ENCODE measurements around the gene TCEAL4. TPM values are rescaled to one million over a fixed set of nuclear protein-coding genes. Genes with fewer than 3 reads are reported as not detected.
A peak's percentile ranks its signal among the peaks of the same experiment; 100 is the strongest.

The TCEAL4 gene
- total RNA-seq, 1 donor from 2014 or later, result 140 TPM

DNA sequence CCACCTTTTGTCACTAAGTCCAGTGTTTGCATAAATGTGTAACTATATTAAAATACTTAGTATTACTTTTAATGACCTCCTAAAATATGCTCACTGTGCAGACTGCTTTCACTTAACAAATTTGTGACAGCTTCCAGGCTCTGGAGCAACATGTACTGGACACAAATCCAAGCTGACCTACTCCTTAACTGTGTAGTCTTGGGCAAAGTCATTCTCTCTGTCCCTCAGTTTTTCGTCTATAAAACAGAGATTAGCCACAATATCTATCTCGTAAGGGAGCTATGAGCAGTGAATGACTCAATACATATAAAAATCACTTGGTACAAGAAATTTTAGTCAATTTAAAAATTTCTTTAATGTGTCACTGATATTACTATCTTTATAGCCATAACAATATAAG lies 45.6 kb upstream of the TCEAL4 start:
- H3K4me3 ChIP-seq, result no peak overlapping the region
- intact Hi-C loops (cut with DNase I), result loop anchor here (5.0 kb wide), 2 partner anchors 88 to 148 kb away; partner anchors contain the start of genes MORF4L2 and TCEAL1
- TF ChIP-seq POLR2AphosphoS5 (IDR thresholded peaks at IDR 0.05; ENCODE audit: insufficient read depth in 1 of 2, low read depth in 1 of 2) (no peak), CTCF (IDR thresholded peaks at IDR 0.05) (no peak), POLR2A (IDR thresholded peaks at IDR 0.05) (no peak)
- H3K9me3 ChIP-seq, result no peaks in the 10 kb centered on the region
- H3K4me1 ChIP-seq, result peaks cover 14% of the 10 kb centered on the region
- DNase-seq (ENCODE audit: extremely low spot score in 2 of 2), result no peak
- peak overlapping the region; percentile 78 for H3K27ac ChIP-seq
- no peaks in the 10 kb centered on the region for H3K27me3 ChIP-seq
- H3K36me3 ChIP-seq, result no peaks in the 10 kb centered on the region

GRCh38 chrX:103540145-103540544 lies 45.2 kb upstream of the TCEAL4 start:
- Histone ChIP-seq H3K9me3 (no peaks in the 10 kb centered on the region), H3K27me3 (no peaks in the 10 kb centered on the region), H3K4me1 (peaks cover 14% of the 10 kb centered on the region), H3K4me3 (no peak overlapping the region), H3K36me3 (no peaks in the 10 kb centered on the region), H3K27ac (peak overlapping the region; percentile 78)
- DNase-seq (ENCODE audit: extremely low spot score in 2 of 2), result no peak
- no peak for TF ChIP-seq POLR2AphosphoS5 (IDR thresholded peaks at IDR 0.05; ENCODE audit: insufficient read depth in 1 of 2, low read depth in 1 of 2)
- no peak for TF ChIP-seq POLR2A (IDR thresholded peaks at IDR 0.05)
- TF ChIP-seq CTCF (IDR thresholded peaks at IDR 0.05), result no peak
- intact Hi-C loops (cut with DNase I), result no loop called here

- Histone ChIP-seq H3K27me3 (no peaks in the 10 kb centered on the region), H3K36me3 (no peaks in the 10 kb centered on the region), H3K9me3 (no peaks in the 10 kb centered on the region), H3K27ac (no peak overlapping the region), H3K4me1 (no peaks in the 10 kb centered on the region), H3K4me3 (no peak overlapping the region)
- intact Hi-C loops (cut with DNase I), result no loop called here
- TF ChIP-seq POLR2AphosphoS5 (IDR thresholded peaks at IDR 0.05; ENCODE audit: insufficient read depth in 1 of 2, low read depth in 1 of 2), result no peak
- TF ChIP-seq POLR2A (IDR thresholded peaks at IDR 0.05), result no peak
- no peak for TF ChIP-seq CTCF (IDR thresholded peaks at IDR 0.05)
- no peak for DNase-seq (ENCODE audit: extremely low spot score in 2 of 2)
These were observed 35.4 kb upstream of the TCEAL4 start for GRCh38 chrX:103549916-103550315.

DNA sequence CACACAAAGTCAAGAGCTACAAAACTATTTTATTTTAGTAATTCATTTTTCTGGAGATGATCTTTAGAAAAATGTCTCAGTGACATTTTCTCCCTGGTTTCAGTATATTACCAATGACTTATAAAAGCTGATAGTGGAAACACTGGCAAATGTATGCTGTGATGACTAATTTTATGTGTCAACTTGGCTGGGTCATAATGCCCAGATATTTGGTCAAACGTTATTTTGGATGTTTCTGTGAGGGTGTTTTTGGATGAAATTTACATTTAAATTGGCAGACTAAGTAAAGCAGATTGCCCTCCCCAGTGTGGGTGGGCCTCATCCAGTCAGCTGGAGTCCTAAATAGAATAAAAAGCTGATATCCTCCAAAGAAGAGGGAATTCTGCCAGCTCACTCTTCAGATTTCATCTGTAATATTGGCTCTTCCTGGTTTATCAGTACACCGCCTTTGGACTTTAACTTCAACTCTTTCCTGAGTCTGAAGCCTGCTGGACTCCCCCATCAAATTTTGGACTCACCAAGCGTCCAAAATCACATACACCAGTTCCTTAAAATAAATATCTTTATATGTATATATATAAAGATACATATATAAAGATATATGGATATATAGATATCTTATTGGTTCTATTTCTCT lies 34.8 kb upstream of the TCEAL4 start:
- TF ChIP-seq POLR2AphosphoS5 (IDR thresholded peaks at IDR 0.05; ENCODE audit: insufficient read depth in 1 of 2, low read depth in 1 of 2) (no peak), CTCF (IDR thresholded peaks at IDR 0.05) (no peak), POLR2A (IDR thresholded peaks at IDR 0.05) (no peak)
- Histone ChIP-seq H3K27ac (no peak overlapping the region), H3K36me3 (no peaks in the 10 kb centered on the region), H3K4me3 (no peak overlapping the region), H3K27me3 (no peaks in the 10 kb centered on the region), H3K9me3 (no peaks in the 10 kb centered on the region), H3K4me1 (no peaks in the 10 kb centered on the region)
- DNase-seq (ENCODE audit: extremely low spot score in 2 of 2), result no peak
- intact Hi-C loops (cut with DNase I), result no loop called here

- H3K27ac ChIP-seq, result peak overlapping the region; percentile 5
- H3K4me3 ChIP-seq, result no peak overlapping the region
- no peaks in the 10 kb centered on the region for H3K27me3 ChIP-seq
- TF ChIP-seq CTCF (IDR thresholded peaks at IDR 0.05) (no peak), POLR2A (IDR thresholded peaks at IDR 0.05) (no peak), POLR2AphosphoS5 (IDR thresholded peaks at IDR 0.05; ENCODE audit: insufficient read depth in 1 of 2, low read depth in 1 of 2) (no peak)
- H3K36me3 ChIP-seq, result no peaks in the 10 kb centered on the region
- H3K4me1 ChIP-seq, result no peaks in the 10 kb centered on the region
- intact Hi-C loops (cut with DNase I), result no loop called here
- DNase-seq (ENCODE audit: extremely low spot score in 2 of 2), result no peak
- no peaks in the 10 kb centered on the region for H3K9me3 ChIP-seq
These were observed 33.1 kb upstream of the TCEAL4 start for GRCh38 chrX:103552236-103552635.
